Uterus (tissue), 4 donors: ENCODE data around the gene GPBAR1. TPM values are rescaled to one million over a fixed set of nuclear protein-coding genes. Genes with fewer than 3 reads are reported as not detected.

Experiments used
- DNase-seq, 2 donors: peaks; one replicate each; pipeline ENCODE4 v3.0.0-alpha.2; 2019 to 2020
- H3K27ac ChIP-seq, 2 donors: fragments of 200-600 bp; sonication (generic); 1 replicate in 1 of 2; 2 replicates in 1 of 2; pipeline ENCODE4 v1.5.1; 2016 to 2018
- H3K27me3 ChIP-seq, 2 donors: fragments of 200-600 bp; sonication (generic); one replicate each; pipeline ENCODE4 v1.5.1; 2018 to 2019; ENCODE audit warnings: control low read depth in 1 of 2
- H3K36me3 ChIP-seq, 2 donors: fragments of 200-600 bp; sonication (generic); one replicate each; pipeline ENCODE4 v1.5.1; 2019; ENCODE audit warnings: control low read depth in 1 of 2
- H3K4me1 ChIP-seq, 2 donors: fragments of 200-600 bp; sonication (generic); one replicate each; pipeline ENCODE4 v1.5.1; 2018 to 2019; ENCODE audit warnings: control low read depth in 1 of 2
- H3K4me3 ChIP-seq, 2 donors: fragments of 200-600 bp; sonication (generic); 1 replicate in 1 of 2; 2 replicates in 1 of 2; pipeline ENCODE4 v1.5.1; 2018 to 2019; ENCODE audit warnings: mild to moderate bottlenecking in 1 of 2
- H3K9me3 ChIP-seq, 2 donors: fragments of 200-600 bp; sonication (generic); one replicate each; pipeline ENCODE4 v1.5.1; 2019; ENCODE audit warnings: control low read depth in 1 of 2
- CTCF ChIP-seq, 4 experiments: fragments of 200-600 bp in 2 of 4; fragments of 450-650 bp in 2 of 4; sonication (generic) in 2 of 4; IDR thresholded peaks; one replicate each; pipeline ENCODE4 v1.5.1; 2016 to 2019; ENCODE audit warnings: antibody characterized with exemption in 4 of 4, mild to moderate bottlenecking in 2 of 4, moderate library complexity in 1 of 4
- POLR2A ChIP-seq, 2 donors: fragments of 450-650 bp; IDR thresholded peaks; one replicate each; pipeline ENCODE4 v1.6.1; 2016; ENCODE audit warnings: antibody characterized with exemption in 2 of 2, mild to moderate bottlenecking in 1 of 2, moderate library complexity in 1 of 2
- intact Hi-C: fragments of 100-400 bp; cut with DNase I; formaldehyde crosslinking; loops from one replicate; pipeline ENCODE4 v1.15.1; 2023; ENCODE audit warnings: low total_unique reads
- total RNA-seq, 4 donors: library from RNA; depleted of rRNA in 3 of 4; stranded (reverse); fragments of >200 nt in 3 of 4; gene quantifications; one replicate each; pipeline versions ENCODE4 v1.1.0 to v1.2.4, GENCODE V29; 2014 to 2023
- donor health status: DM: yes; HTN: yes; CAD: no.

GPBAR1 gene
- total RNA-seq = 1 to 10 TPM in 1 of 4 donors, under 1 TPM in 2, not detected in 1; 0.29 to 1.0 (median 0.91) TPM

- H3K4me1 ChIP-seq = peaks cover 4 to 7% of the 10 kb centered on the region in 2 donors
- no peaks in the 10 kb centered on the region for H3K27me3 ChIP-seq
- peak in 1 of 2 donors; percentile 30 for DNase-seq
- no peaks in the 10 kb centered on the region for H3K9me3 ChIP-seq
- no peaks in the 10 kb centered on the region for H3K36me3 ChIP-seq
- no peak within 1 kb of the TSS for H3K4me3 ChIP-seq
- TF ChIP-seq POLR2A (IDR thresholded peaks at IDR 0.05) (no peak), CTCF (IDR thresholded peaks at IDR 0.05) (no peak)
- intact Hi-C loops = loop anchor here (10.0 kb wide), 1 partner anchor 46 kb away; the partner anchor contains the start of gene ARPC2
- peak within 1 kb of the TSS; percentile 89 to 93 for H3K27ac ChIP-seq
Observed at GRCh38 chr2:218260742-218261422, at the start of gene GPBAR1. Gene GPBAR1, plus strand, starts transcription at chr2:218261015. Its CDS starts 1,710 bp downstream, at chr2:218262725.

GRCh38 chr2:218214116-218214515 lies 46.7 kb upstream of the GPBAR1 start:
- Histone ChIP-seq H3K36me3 (no peaks in the 10 kb centered on the region), H3K4me1 (peaks cover under 1 to 7% of the 10 kb centered on the region in 2 donors), H3K27me3 (no peaks in the 10 kb centered on the region), H3K27ac (no peak overlapping the region), H3K9me3 (no peaks in the 10 kb centered on the region), H3K4me3 (no peak overlapping the region)
- TF ChIP-seq CTCF (IDR thresholded peaks at IDR 0.05) (no peak), POLR2A (IDR thresholded peaks at IDR 0.05) (no peak)
- intact Hi-C loops = loop anchor here (10.0 kb wide), 1 partner anchor 51 kb away; the partner anchor contains the start of gene GPBAR1
- DNase-seq = no peak

- Histone ChIP-seq H3K4me1 (peaks cover 11 to 19% of the 10 kb centered on the region in 2 donors), H3K36me3 (no peaks in the 10 kb centered on the region), H3K27me3 (no peaks in the 10 kb centered on the region), H3K4me3 (peak overlapping the region; percentile 96 to 100), H3K9me3 (no peaks in the 10 kb centered on the region), H3K27ac (peak overlapping the region; percentile 92 to 94)
- TF ChIP-seq POLR2A (IDR thresholded peaks at IDR 0.05) (no peak), CTCF (IDR thresholded peaks at IDR 0.05) (no peak)
- intact Hi-C loops = loop anchor here (10.0 kb wide), 1 partner anchor 48 kb away; the partner anchor contains the start of gene GPBAR1
- peak; percentile 23 to 39 for DNase-seq
Observed at GRCh38 chr2:218216336-218216673, 44.5 kb upstream of the GPBAR1 start.

GRCh38 chr2:218216674-218217359 lies 44.0 kb upstream of the GPBAR1 start, which contains the start of gene ARPC2:
Gene ARPC2, plus strand, starts transcription at chr2:218217189. Its CDS starts 282 bp downstream, at chr2:218217471.
- H3K27ac ChIP-seq = peak within 1 kb of the TSS; percentile 92 to 94
- H3K4me3 ChIP-seq = peak within 1 kb of the TSS; percentile 96 to 100
- peaks cover 11 to 19% of the 10 kb centered on the region in 2 donors for H3K4me1 ChIP-seq
- DNase-seq = peak; percentile 90 to 95
- no peaks in the 10 kb centered on the region for H3K36me3 ChIP-seq
- TF ChIP-seq POLR2A (IDR thresholded peaks at IDR 0.05) = peak; percentile 87 to 88
- peak in 3 of 4 experiments; percentile 26 to 81 (median 51) for TF ChIP-seq CTCF (IDR thresholded peaks at IDR 0.05)
- H3K27me3 ChIP-seq = no peaks in the 10 kb centered on the region
- intact Hi-C loops = loop anchor here (10.0 kb wide), 1 partner anchor 48 kb away; the partner anchor contains the start of gene GPBAR1
- H3K9me3 ChIP-seq = no peaks in the 10 kb centered on the region
